SK-N-SH treated with all-trans-retinoic acid at 6 μM for 48 hours (cell line): Measurements from ENCODE around the gene ARTN.

Source experiments
- ARNTL ChIP-seq: fragments of 450-650 bp; formaldehyde crosslinking; IDR thresholded peaks from 2 replicates; pipeline ENCODE4 v1.5.0; 2020; ENCODE audit warnings: low read depth, mild to moderate bottlenecking, moderate library complexity, borderline replicate concordance
- CSDC2 ChIP-seq: fragments of 250-450 bp; sonication (Bioruptor Pico); IDR thresholded peaks from 2 replicates; pipeline ENCODE4 v1.5.0; 2020; ENCODE audit warnings: mild to moderate bottlenecking, moderate library complexity
- ESRRG ChIP-seq: fragments of 250-450 bp; sonication (Bioruptor Pico); IDR thresholded peaks from 2 replicates; pipeline ENCODE4 v1.6.1; 2021; ENCODE audit warnings: mild to moderate bottlenecking
- ISL1 ChIP-seq: fragments of 250-450 bp; sonication (Bioruptor Pico); IDR thresholded peaks from 2 replicates; pipeline ENCODE4 v2.1.2; 2022; ENCODE audit warnings: mild to moderate bottlenecking, moderate library complexity
- RARB ChIP-seq: fragments of 250-450 bp; sonication (Bioruptor Pico); IDR thresholded peaks from 2 replicates; pipeline ENCODE4 v1.8.0; 2021; ENCODE audit warnings: mild to moderate bottlenecking, moderate library complexity
- SNAI2 ChIP-seq: fragments of 250-450 bp; sonication (Bioruptor Pico); IDR thresholded peaks from 2 replicates; pipeline ENCODE4 v1.5.0; 2020; ENCODE audit warnings: mild to moderate bottlenecking, moderate library complexity
- ZC3H10 ChIP-seq: fragments of 250-450 bp; sonication (Bioruptor Pico); IDR thresholded peaks from 2 replicates; pipeline ENCODE4 v1.5.1; 2021; ENCODE audit warnings: mild to moderate bottlenecking, moderate library complexity
- ZNF8 ChIP-seq: fragments of 450-650 bp; formaldehyde crosslinking; IDR thresholded peaks from 2 replicates; pipeline ENCODE4 v1.5.0; 2020; ENCODE audit warnings: mild to moderate bottlenecking, moderate library complexity
- TF ChIP-seq, protein P1 (sequence below): fragments of 250-450 bp; sonication (Bioruptor Pico); IDR thresholded peaks from 2 replicates; pipeline ENCODE4 v1.8.0; 2020; ENCODE audit warnings: mild to moderate bottlenecking, moderate library complexity, borderline replicate concordance
- TF ChIP-seq, protein P2 (sequence below): fragments of 250-450 bp; sonication (Bioruptor Pico); IDR thresholded peaks from 2 replicates; pipeline ENCODE4 v1.8.0; 2021; ENCODE audit warnings: low read depth, mild to moderate bottlenecking, moderate library complexity, borderline replicate concordance
- TF ChIP-seq, protein P3 (sequence below): fragments of 250-450 bp; sonication (Bioruptor Pico); IDR thresholded peaks from 2 replicates; pipeline ENCODE4 v1.5.1; 2020; ENCODE audit warnings: low read depth, mild to moderate bottlenecking, moderate library complexity

DNA sequence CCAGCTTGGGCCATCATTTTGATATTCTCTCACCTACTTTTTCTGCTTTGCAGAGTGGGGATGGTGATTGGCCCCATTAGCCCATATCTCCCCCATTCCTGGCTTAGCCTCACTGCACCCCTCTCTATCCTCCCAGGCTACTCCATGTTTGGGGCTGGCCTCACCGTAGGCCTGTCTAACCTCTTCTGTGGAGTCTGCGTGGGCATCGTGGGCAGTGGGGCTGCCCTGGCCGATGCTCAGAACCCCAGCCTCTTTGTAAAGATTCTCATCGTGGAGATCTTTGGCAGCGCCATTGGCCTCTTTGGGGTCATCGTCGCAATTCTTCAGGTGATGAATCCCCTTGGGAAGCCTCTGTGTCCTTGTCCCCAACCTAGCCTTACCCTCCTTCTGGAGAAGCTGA, 43.3 kb downstream of the ARTN start:
- no peak for TF ChIP-seq RARB (CRISPR knock-in tag)
- TF ChIP-seq ZC3H10: no peak
- TF ChIP-seq, protein P1, sequence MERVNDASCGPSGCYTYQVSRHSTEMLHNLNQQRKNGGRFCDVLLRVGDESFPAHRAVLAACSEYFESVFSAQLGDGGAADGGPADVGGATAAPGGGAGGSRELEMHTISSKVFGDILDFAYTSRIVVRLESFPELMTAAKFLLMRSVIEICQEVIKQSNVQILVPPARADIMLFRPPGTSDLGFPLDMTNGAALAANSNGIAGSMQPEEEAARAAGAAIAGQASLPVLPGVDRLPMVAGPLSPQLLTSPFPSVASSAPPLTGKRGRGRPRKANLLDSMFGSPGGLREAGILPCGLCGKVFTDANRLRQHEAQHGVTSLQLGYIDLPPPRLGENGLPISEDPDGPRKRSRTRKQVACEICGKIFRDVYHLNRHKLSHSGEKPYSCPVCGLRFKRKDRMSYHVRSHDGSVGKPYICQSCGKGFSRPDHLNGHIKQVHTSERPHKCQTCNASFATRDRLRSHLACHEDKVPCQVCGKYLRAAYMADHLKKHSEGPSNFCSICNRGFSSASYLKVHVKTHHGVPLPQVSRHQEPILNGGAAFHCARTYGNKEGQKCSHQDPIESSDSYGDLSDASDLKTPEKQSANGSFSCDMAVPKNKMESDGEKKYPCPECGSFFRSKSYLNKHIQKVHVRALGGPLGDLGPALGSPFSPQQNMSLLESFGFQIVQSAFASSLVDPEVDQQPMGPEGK: no peak
- no peak for TF ChIP-seq ESRRG (CRISPR knock-in tag)
- TF ChIP-seq ARNTL: no peak
- TF ChIP-seq SNAI2 (CRISPR knock-in tag): no peak
- TF ChIP-seq, protein P2, sequence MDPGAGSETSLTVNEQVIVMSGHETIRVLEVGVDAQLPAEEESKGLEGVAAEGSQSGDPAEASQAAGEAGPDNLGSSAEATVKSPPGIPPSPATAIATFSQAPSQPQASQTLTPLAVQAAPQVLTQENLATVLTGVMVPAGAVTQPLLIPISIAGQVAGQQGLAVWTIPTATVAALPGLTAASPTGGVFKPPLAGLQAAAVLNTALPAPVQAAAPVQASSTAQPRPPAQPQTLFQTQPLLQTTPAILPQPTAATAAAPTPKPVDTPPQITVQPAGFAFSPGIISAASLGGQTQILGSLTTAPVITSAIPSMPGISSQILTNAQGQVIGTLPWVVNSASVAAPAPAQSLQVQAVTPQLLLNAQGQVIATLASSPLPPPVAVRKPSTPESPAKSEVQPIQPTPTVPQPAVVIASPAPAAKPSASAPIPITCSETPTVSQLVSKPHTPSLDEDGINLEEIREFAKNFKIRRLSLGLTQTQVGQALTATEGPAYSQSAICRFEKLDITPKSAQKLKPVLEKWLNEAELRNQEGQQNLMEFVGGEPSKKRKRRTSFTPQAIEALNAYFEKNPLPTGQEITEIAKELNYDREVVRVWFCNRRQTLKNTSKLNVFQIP (CRISPR knock-in tag): no peak
- TF ChIP-seq, protein P3, sequence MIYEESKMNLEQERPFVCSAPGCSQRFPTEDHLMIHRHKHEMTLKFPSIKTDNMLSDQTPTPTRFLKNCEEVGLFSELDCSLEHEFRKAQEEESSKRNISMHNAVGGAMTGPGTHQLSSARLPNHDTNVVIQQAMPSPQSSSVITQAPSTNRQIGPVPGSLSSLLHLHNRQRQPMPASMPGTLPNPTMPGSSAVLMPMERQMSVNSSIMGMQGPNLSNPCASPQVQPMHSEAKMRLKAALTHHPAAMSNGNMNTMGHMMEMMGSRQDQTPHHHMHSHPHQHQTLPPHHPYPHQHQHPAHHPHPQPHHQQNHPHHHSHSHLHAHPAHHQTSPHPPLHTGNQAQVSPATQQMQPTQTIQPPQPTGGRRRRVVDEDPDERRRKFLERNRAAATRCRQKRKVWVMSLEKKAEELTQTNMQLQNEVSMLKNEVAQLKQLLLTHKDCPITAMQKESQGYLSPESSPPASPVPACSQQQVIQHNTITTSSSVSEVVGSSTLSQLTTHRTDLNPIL (CRISPR knock-in tag): no peak
- no peak for TF ChIP-seq CSDC2 (CRISPR knock-in tag)
- no peak for TF ChIP-seq ZNF8
- TF ChIP-seq ISL1 (CRISPR knock-in tag): no peak
